Transverse colon (tissue), 4 donors: ENCODE data around the gene WWC1. TPM values are rescaled to one million over a fixed set of nuclear protein-coding genes. Genes with fewer than 3 reads are reported as not detected.

Experiments
- DNase-seq: peaks from one replicate; pipeline ENCODE4 v3.0.0-alpha.2; 2019
- H3K27ac ChIP-seq, 4 donors: fragments of 200-600 bp; sonication (generic); 2 replicates each; pipeline ENCODE4 v1.5.1; 2016 to 2018; ENCODE audit warnings: inconsistent platforms in 4 of 4
- H3K27me3 ChIP-seq: fragments of 200-600 bp; sonication (generic); 2 replicates; pipeline ENCODE4 v1.5.1; 2017; ENCODE audit warnings: inconsistent platforms
- H3K36me3 ChIP-seq, 4 donors: fragments of 200-600 bp; sonication (generic); 2 replicates each; pipeline ENCODE4 v1.5.1; 2017 to 2019; ENCODE audit warnings: inconsistent platforms in 4 of 4
- H3K4me1 ChIP-seq, 4 donors: fragments of 200-600 bp; sonication (generic); 2 replicates each; pipeline ENCODE4 v1.5.1; 2017 to 2020; ENCODE audit warnings: inconsistent platforms in 4 of 4
- H3K4me3 ChIP-seq, 4 donors: fragments of 200-600 bp; sonication (generic); 1 replicate in 1 of 4; 2 replicates in 3 of 4; pipeline versions ENCODE4 v1.5.1 to v1.6.1; 2017 to 2019; ENCODE audit warnings: inconsistent platforms in 4 of 4
- H3K9me3 ChIP-seq, 2 donors: fragments of 200-600 bp; sonication (generic); 2 replicates each; pipeline ENCODE4 v1.5.1; 2017 to 2019; ENCODE audit warnings: inconsistent platforms in 2 of 2
- CTCF ChIP-seq, 5 experiments: fragments of 200-600 bp in 3 of 5; fragments of 450-650 bp in 2 of 5; sonication (generic) in 3 of 5; IDR thresholded peaks; 1 replicate in 2 of 5; 2 replicates in 3 of 5; pipeline ENCODE4 v1.5.1; 2016 to 2017; ENCODE audit warnings: antibody characterized with exemption in 5 of 5, inconsistent platforms in 3 of 5, mild to moderate bottlenecking in 2 of 5, moderate library complexity in 1 of 5
- EP300 ChIP-seq: sonication (generic); formaldehyde crosslinking; IDR thresholded peaks from one replicate; pipeline ENCODE4 v1.6.1; 2017; ENCODE audit warnings: antibody characterized with exemption, low read depth
- POLR2A ChIP-seq: fragments of 450-650 bp; IDR thresholded peaks from one replicate; pipeline ENCODE4 v1.6.1; 2016; ENCODE audit warnings: antibody characterized with exemption, mild to moderate bottlenecking, moderate library complexity
- POLR2AphosphoS5 ChIP-seq, 3 donors: sonication (generic); formaldehyde crosslinking; IDR thresholded peaks; one replicate each; pipeline ENCODE4 v1.6.1; 2016; ENCODE audit warnings: antibody characterized with exemption in 3 of 3
- WGBS, 2 donors: methylation state at CpG; one replicate each; pipeline ENCODE4 v1.1.5; 2018; ENCODE audit warnings: low coverage in 1 of 2; 5-methylcytosine and 5-hydroxymethylcytosine counted together
- in situ Hi-C, 4 donors: fragments of 200-750 bp; cut with MboI; loops; one replicate each; pipeline versions ENCODE4 v1.15.0 to v1.15.1; 2017; ENCODE audit warnings: low sequenced_read_pairs in 3 of 4, low pct_ligation_motif_present in 1 of 4, low pct_unique_long_range_greater_than_20kb in 1 of 4
- intact Hi-C: fragments of 100-400 bp; cut with DNase I; formaldehyde crosslinking; loops from one replicate; pipeline ENCODE4 v1.15.1; 2023; ENCODE audit warnings: low total_unique reads
- total RNA-seq, 4 donors: library from RNA; depleted of rRNA; stranded (reverse); fragments of >200 nt; gene quantifications; one replicate each; pipeline ENCODE4 v1.1.0, GENCODE V29; 2016

Gene WWC1
- total RNA-seq, 4 donors from 2014 or later, result 10.1 to 34.8 (median 16.8) TPM

- 35% methylated on average over 5 of the region's 5 CpGs; no CpG with 5 or more reads in 1 of the 2 donors for WGBS, 2 donors
- peak overlapping the region in 2 of 4 donors; percentile 52 to 60 for H3K27ac ChIP-seq
- no peaks in the 10 kb centered on the region for H3K9me3 ChIP-seq
- in situ Hi-C loops (no loop called here), intact Hi-C loops (no loop called here)
- no peak for TF ChIP-seq EP300
- no peak for TF ChIP-seq POLR2AphosphoS5 (IDR thresholded peaks at IDR 0.05)
- TF ChIP-seq CTCF (IDR thresholded peaks at IDR 0.05), result peak in 1 of 5 experiments; percentile 14
- TF ChIP-seq POLR2A, result no peak
- H3K36me3 ChIP-seq, result no peaks in the 10 kb centered on the region
- H3K4me1 ChIP-seq, result peaks cover 0 to 36% (median 20%) of the 10 kb centered on the region in 4 donors
- H3K4me3 ChIP-seq, result no peak overlapping the region
- no peaks in the 10 kb centered on the region for H3K27me3 ChIP-seq
- no peak for DNase-seq
Observed at GRCh38 chr5:168348084-168348414, 56.6 kb downstream of the WWC1 start.

- Histone ChIP-seq H3K9me3 (no peaks in the 10 kb centered on the region), H3K27me3 (no peaks in the 10 kb centered on the region), H3K36me3 (no peaks in the 10 kb centered on the region), H3K4me1 (peaks cover 0 to 36% (median 18%) of the 10 kb centered on the region in 4 donors), H3K4me3 (no peak overlapping the region), H3K27ac (no peak overlapping the region)
- in situ Hi-C loops, result no loop called here
- WGBS, 2 donors, result 84 to 100% methylated on average over 1 to 4 of the region's 4 CpGs
- intact Hi-C loops, result no loop called here
- TF ChIP-seq CTCF (IDR thresholded peaks at IDR 0.05) (no peak), POLR2A (no peak), POLR2AphosphoS5 (IDR thresholded peaks at IDR 0.05) (no peak), EP300 (no peak)
- no peak for DNase-seq
Observed at GRCh38 chr5:168350315-168350714, 58.9 kb downstream of the WWC1 start.

- 50 to 84% methylated on average over 7 to 12 of the region's 12 CpGs for WGBS, 2 donors
- H3K27ac ChIP-seq, result peak overlapping the region in 1 of 4 donors; percentile 26
- intact Hi-C loops, result no loop called here
- no peaks in the 10 kb centered on the region for H3K27me3 ChIP-seq
- peaks cover 0 to 9% (median 3%) of the 10 kb centered on the region in 4 donors for H3K4me1 ChIP-seq
- H3K4me3 ChIP-seq, result no peak overlapping the region
- in situ Hi-C loops, result no loop called here
- DNase-seq, result no peak
- no peaks in the 10 kb centered on the region for H3K36me3 ChIP-seq
- no peaks in the 10 kb centered on the region for H3K9me3 ChIP-seq
- TF ChIP-seq POLR2AphosphoS5 (IDR thresholded peaks at IDR 0.05), result no peak
- no peak for TF ChIP-seq POLR2A
- TF ChIP-seq CTCF (IDR thresholded peaks at IDR 0.05), result no peak
- TF ChIP-seq EP300, result no peak
Observed at GRCh38 chr5:168353216-168353957, 61.9 kb downstream of the WWC1 start.

GRCh38 chr5:168354397-168354796 lies 63.0 kb downstream of the WWC1 start:
- intact Hi-C loops, result no loop called here
- TF ChIP-seq EP300 (no peak), CTCF (IDR thresholded peaks at IDR 0.05) (no peak), POLR2A (no peak), POLR2AphosphoS5 (IDR thresholded peaks at IDR 0.05) (no peak)
- no peak for DNase-seq
- Histone ChIP-seq H3K27me3 (no peaks in the 10 kb centered on the region), H3K4me3 (no peak overlapping the region), H3K4me1 (peaks cover 0 to 4% (median 0%) of the 10 kb centered on the region in 4 donors), H3K36me3 (no peaks in the 10 kb centered on the region), H3K27ac (no peak overlapping the region), H3K9me3 (no peaks in the 10 kb centered on the region)
- 80% methylated on average over 2 of the region's 2 CpGs; no CpG with 5 or more reads in 1 of the 2 donors for WGBS, 2 donors
- in situ Hi-C loops, result no loop called here
